DLD1 (cell line): ENCODE measurements around the gene KBTBD12.

Source experiments
- in situ Hi-C: cut with HindIII; loops from 2 replicates; pipeline ENCODE4 v1.10.0; 2017; ENCODE audit warnings: low sequenced_read_pairs

KBTBD12 gene

GRCh38 chr3:128009952-128010846 is 95.2 kb downstream of the KBTBD12 start:
- in situ Hi-C loops = no loop called here

GRCh38 chr3:128011140-128011539 is 96.1 kb downstream of the KBTBD12 start:
- in situ Hi-C loops = no loop called here

- in situ Hi-C loops = no loop called here
Measured at GRCh38 chr3:128012050-128012449, 97.0 kb downstream of the KBTBD12 start.

GRCh38 chr3:128014548-128014947 is 99.5 kb downstream of the KBTBD12 start:
- in situ Hi-C loops = no loop called here

- in situ Hi-C loops = no loop called here
Measured at GRCh38 chr3:128016502-128016901, 101.5 kb downstream of the KBTBD12 start.

GRCh38 chr3:128021768-128022372 is 106.8 kb downstream of the KBTBD12 start:
- in situ Hi-C loops = no loop called here

GRCh38 chr3:128033102-128033501 is 118.1 kb downstream of the KBTBD12 start:
- in situ Hi-C loops = no loop called here

GRCh38 chr3:128036119-128036518 is 121.1 kb downstream of the KBTBD12 start:
- in situ Hi-C loops = no loop called here
